ENCODE data around the gene FTO. TPM values are rescaled to one million over a fixed set of nuclear protein-coding genes. Genes with fewer than 3 reads are reported as not detected.

The FTO gene
- polyA plus RNA-seq, 3 donors from 2014 or later = 61.3 to 106 (median 65.1) TPM

- no peaks in the 10 kb centered on the region for H3K4me1 Mint-ChIP-seq
- no peak for DNase-seq
- no peaks in the 10 kb centered on the region for H3K9me3 Mint-ChIP-seq
- H3K4me3 Mint-ChIP-seq = no peak overlapping the region
- peaks cover 0 to 7% (median 4%) of the 10 kb centered on the region in 3 donors for H3K27me3 Mint-ChIP-seq (ENCODE audit: low read depth in 3 of 3)
- peaks cover 0 to 4% (median 4%) of the 10 kb centered on the region in 3 donors for H3K36me3 Mint-ChIP-seq
- no peak overlapping the region for H3K27ac Mint-ChIP-seq
These were observed 207.0 kb downstream of the FTO start for GRCh38 chr16:53910990-53911389.

GRCh38 chr16:53911513-53911912, 207.6 kb downstream of the FTO start:
- H3K36me3 Mint-ChIP-seq = peaks cover 0 to 4% (median under 1%) of the 10 kb centered on the region in 3 donors
- no peaks in the 10 kb centered on the region for H3K4me1 Mint-ChIP-seq
- peak overlapping the region in 2 of 5 donors; percentile 64 to 74 for H3K4me3 Mint-ChIP-seq
- peaks cover 0 to 7% (median 4%) of the 10 kb centered on the region in 3 donors for H3K27me3 Mint-ChIP-seq (ENCODE audit: low read depth in 3 of 3)
- no peaks in the 10 kb centered on the region for H3K9me3 Mint-ChIP-seq
- peak overlapping the region in 1 of 6 donors; percentile 94 for H3K27ac Mint-ChIP-seq
- DNase-seq = peak; percentile 29 to 47 (median 38)

- peak overlapping the region in 1 of 6 donors; percentile 94 for H3K27ac Mint-ChIP-seq
- no peaks in the 10 kb centered on the region for H3K4me1 Mint-ChIP-seq
- peaks cover 0 to 7% (median 4%) of the 10 kb centered on the region in 3 donors for H3K27me3 Mint-ChIP-seq (ENCODE audit: low read depth in 3 of 3)
- peak overlapping the region; percentile 21 to 74 (median 64) for H3K4me3 Mint-ChIP-seq
- H3K36me3 Mint-ChIP-seq = peaks cover 0 to 4% (median 0%) of the 10 kb centered on the region in 3 donors
- H3K9me3 Mint-ChIP-seq = no peaks in the 10 kb centered on the region
- peak; percentile 76 to 80 (median 78) for DNase-seq
These were observed 208.2 kb downstream of the FTO start for GRCh38 chr16:53912155-53912554.

GRCh38 chr16:53913099-53913870, 209.3 kb downstream of the FTO start:
- peak overlapping the region in 1 of 6 donors; percentile 94 for H3K27ac Mint-ChIP-seq
- H3K4me1 Mint-ChIP-seq = no peaks in the 10 kb centered on the region
- DNase-seq = peak; percentile 30 to 47 (median 39)
- H3K9me3 Mint-ChIP-seq = no peaks in the 10 kb centered on the region
- peak overlapping the region; percentile 61 to 74 (median 65) for H3K4me3 Mint-ChIP-seq
- H3K27me3 Mint-ChIP-seq (ENCODE audit: low read depth in 3 of 3) = peaks cover 0 to 7% (median 4%) of the 10 kb centered on the region in 3 donors
- no peaks in the 10 kb centered on the region for H3K36me3 Mint-ChIP-seq

- H3K27ac Mint-ChIP-seq = peak overlapping the region in 1 of 6 donors; percentile 94
- DNase-seq = peak; percentile 13 to 36 (median 21)
- peak overlapping the region; percentile 59 to 72 (median 61) for H3K4me3 Mint-ChIP-seq
- no peaks in the 10 kb centered on the region for H3K36me3 Mint-ChIP-seq
- peaks cover 0 to 7% (median 4%) of the 10 kb centered on the region in 3 donors for H3K27me3 Mint-ChIP-seq (ENCODE audit: low read depth in 3 of 3)
- H3K4me1 Mint-ChIP-seq = no peaks in the 10 kb centered on the region
- H3K9me3 Mint-ChIP-seq = no peaks in the 10 kb centered on the region
These were observed 210.0 kb downstream of the FTO start for GRCh38 chr16:53913920-53914319.

- peak overlapping the region in 1 of 6 donors; percentile 71 for H3K27ac Mint-ChIP-seq
- H3K36me3 Mint-ChIP-seq = no peaks in the 10 kb centered on the region
- H3K4me1 Mint-ChIP-seq = peaks cover 0 to 3% of the 10 kb centered on the region in 2 donors
- no peak for DNase-seq
- peak overlapping the region; percentile 27 to 64 (median 43) for H3K4me3 Mint-ChIP-seq
- no peaks in the 10 kb centered on the region for H3K9me3 Mint-ChIP-seq
- H3K27me3 Mint-ChIP-seq (ENCODE audit: low read depth in 3 of 3) = peaks cover 0 to 7% (median 4%) of the 10 kb centered on the region in 3 donors
These were observed 210.8 kb downstream of the FTO start for GRCh38 chr16:53914736-53915135.

GRCh38 chr16:53915452-53916160, 211.7 kb downstream of the FTO start:
- peak overlapping the region in 4 of 6 donors; percentile 13 to 56 (median 52) for H3K27ac Mint-ChIP-seq

GRCh38 chr16:53920988-53921387, 217.0 kb downstream of the FTO start:
- peaks cover 0 to 2% (median 0%) of the 10 kb centered on the region in 3 donors for H3K27me3 Mint-ChIP-seq (ENCODE audit: low read depth in 3 of 3)
- no peak overlapping the region for H3K4me3 Mint-ChIP-seq
- peaks cover 16 to 38% of the 10 kb centered on the region in 2 donors for H3K4me1 Mint-ChIP-seq
- H3K27ac Mint-ChIP-seq = peak overlapping the region in 1 of 6 donors; percentile 11
- no peaks in the 10 kb centered on the region for H3K9me3 Mint-ChIP-seq
- DNase-seq = no peak
- no peaks in the 10 kb centered on the region for H3K36me3 Mint-ChIP-seq

More at GRCh38 chr16:53915452-53916160, 211.7 kb downstream of the FTO start:
- H3K27me3 Mint-ChIP-seq (ENCODE audit: low read depth in 3 of 3) = peaks cover 0 to 7% (median 4%) of the 10 kb centered on the region in 3 donors
- no peak for DNase-seq
- H3K4me3 Mint-ChIP-seq = no peak overlapping the region
- H3K4me1 Mint-ChIP-seq = peaks cover 7 to 11% of the 10 kb centered on the region in 2 donors
- no peaks in the 10 kb centered on the region for H3K9me3 Mint-ChIP-seq
- H3K36me3 Mint-ChIP-seq = no peaks in the 10 kb centered on the region

- no peaks in the 10 kb centered on the region for H3K36me3 Mint-ChIP-seq
- no peak for DNase-seq
- peaks cover 16 to 38% of the 10 kb centered on the region in 2 donors for H3K4me1 Mint-ChIP-seq
- peak overlapping the region in 2 of 6 donors; percentile 10 to 67 for H3K27ac Mint-ChIP-seq
- no peak overlapping the region for H3K4me3 Mint-ChIP-seq
- peaks cover 0 to 2% (median 0%) of the 10 kb centered on the region in 3 donors for H3K27me3 Mint-ChIP-seq (ENCODE audit: low read depth in 3 of 3)
- H3K9me3 Mint-ChIP-seq = no peaks in the 10 kb centered on the region
These were observed 218.3 kb downstream of the FTO start for GRCh38 chr16:53922067-53922806.

- no peak overlapping the region for H3K4me3 Mint-ChIP-seq
- H3K27ac Mint-ChIP-seq = peak overlapping the region in 2 of 6 donors; percentile 3 to 10
These were observed 219.0 kb downstream of the FTO start for GRCh38 chr16:53922807-53923571.

GRCh38 chr16:53924331-53925106, 220.6 kb downstream of the FTO start:
- Mint-ChIP-seq H3K9me3 (no peaks in the 10 kb centered on the region), H3K27ac (peak overlapping the region in 3 of 6 donors; percentile 3 to 81 (median 53)), H3K4me3 (no peak overlapping the region), H3K4me1 (peaks cover 16 to 38% of the 10 kb centered on the region in 2 donors), H3K27me3 (ENCODE audit: low read depth in 3 of 3) (peaks cover 0 to 2% (median 0%) of the 10 kb centered on the region in 3 donors), H3K36me3 (peaks cover 0 to 3% (median 0%) of the 10 kb centered on the region in 3 donors)
- no peak for DNase-seq

More at GRCh38 chr16:53922807-53923571, 219.0 kb downstream of the FTO start:
- H3K27me3 Mint-ChIP-seq (ENCODE audit: low read depth in 3 of 3) = peaks cover 0 to 2% (median 0%) of the 10 kb centered on the region in 3 donors
- H3K4me1 Mint-ChIP-seq = peaks cover 16 to 38% of the 10 kb centered on the region in 2 donors
- no peaks in the 10 kb centered on the region for H3K9me3 Mint-ChIP-seq
- no peak for DNase-seq
- no peaks in the 10 kb centered on the region for H3K36me3 Mint-ChIP-seq

GRCh38 chr16:53925107-53925410, 221.1 kb downstream of the FTO start:
- peak overlapping the region in 1 of 6 donors; percentile 23 for H3K27ac Mint-ChIP-seq
- no peaks in the 10 kb centered on the region for H3K9me3 Mint-ChIP-seq

More at GRCh38 chr16:53925107-53925410, 221.1 kb downstream of the FTO start:
- peaks cover 0 to 3% (median 0%) of the 10 kb centered on the region in 3 donors for H3K36me3 Mint-ChIP-seq
- peaks cover 0 to 2% (median 0%) of the 10 kb centered on the region in 3 donors for H3K27me3 Mint-ChIP-seq (ENCODE audit: low read depth in 3 of 3)
- DNase-seq = no peak
- H3K4me1 Mint-ChIP-seq = peaks cover 15 to 32% of the 10 kb centered on the region in 2 donors
- no peak overlapping the region for H3K4me3 Mint-ChIP-seq

All from immature natural killer cell (primary cell).